Kidney epithelial cell (primary cell): ENCODE measurements around the gene RAB40C. TPM values are rescaled to one million over a fixed set of nuclear protein-coding genes. Genes with fewer than 3 reads are reported as not detected.

Experiments
- DNase-seq: peaks from one replicate; pipeline ENCODE4 v3.0.0-alpha.2; 2010; ENCODE audit warnings: low read depth
- H3K27me3 ChIP-seq: 2 replicates; pipeline ENCODE4 v1.6.0; 2011; ENCODE audit warnings: low read length; ENCODE audit not compliant: control insufficient read depth, insufficient read depth
- H3K36me3 ChIP-seq: 2 replicates; pipeline ENCODE4 v1.5.1; 2011; ENCODE audit warnings: low read length; ENCODE audit not compliant: control insufficient read depth, insufficient read depth
- H3K4me3 ChIP-seq: 2 replicates; pipeline ENCODE4 v1.5.1; 2011; ENCODE audit warnings: low read depth, mild to moderate bottlenecking, control low read depth, low read length
- total RNA-seq: library from RNA; depleted of rRNA; stranded (reverse); fragments of >200 nt; gene quantifications from 2 replicates; pipeline ENCODE4 v1.2.3, GENCODE V29; 2015
- TF ChIP-seq, protein P1 (sequence below): IDR thresholded peaks from 2 replicates; pipeline ENCODE4 v1.5.1; 2011; ENCODE audit warnings: mild to moderate bottlenecking, moderate library complexity, low read length, control low read depth, inconsistent platforms; ENCODE audit not compliant: insufficient read depth, poor library complexity, severe bottlenecking

Gene RAB40C
- total RNA-seq, 1 donor from 2014 or later, result 16.5 TPM

DNA sequence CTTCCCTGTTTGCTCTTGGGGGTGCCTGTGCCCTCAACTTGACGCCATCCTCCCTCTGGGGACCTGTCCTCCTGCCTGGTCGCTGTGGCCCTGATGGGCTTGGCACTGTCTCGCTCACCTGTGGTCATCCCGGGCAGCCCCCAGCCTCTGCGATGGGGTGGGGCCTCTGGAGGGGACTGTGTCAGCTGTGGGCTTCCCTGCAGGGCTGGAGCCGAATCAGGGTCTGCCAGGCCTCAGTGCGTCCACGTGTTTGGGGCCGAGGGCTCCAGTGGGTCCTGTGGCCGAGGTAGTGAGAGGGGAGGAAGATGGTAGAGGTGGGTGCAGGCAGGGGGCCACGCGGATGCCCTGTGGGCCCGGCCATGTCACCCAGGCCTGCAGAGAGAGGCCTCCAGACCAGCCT is 12.1 kb upstream of the RAB40C start:
- TF ChIP-seq, protein P1, sequence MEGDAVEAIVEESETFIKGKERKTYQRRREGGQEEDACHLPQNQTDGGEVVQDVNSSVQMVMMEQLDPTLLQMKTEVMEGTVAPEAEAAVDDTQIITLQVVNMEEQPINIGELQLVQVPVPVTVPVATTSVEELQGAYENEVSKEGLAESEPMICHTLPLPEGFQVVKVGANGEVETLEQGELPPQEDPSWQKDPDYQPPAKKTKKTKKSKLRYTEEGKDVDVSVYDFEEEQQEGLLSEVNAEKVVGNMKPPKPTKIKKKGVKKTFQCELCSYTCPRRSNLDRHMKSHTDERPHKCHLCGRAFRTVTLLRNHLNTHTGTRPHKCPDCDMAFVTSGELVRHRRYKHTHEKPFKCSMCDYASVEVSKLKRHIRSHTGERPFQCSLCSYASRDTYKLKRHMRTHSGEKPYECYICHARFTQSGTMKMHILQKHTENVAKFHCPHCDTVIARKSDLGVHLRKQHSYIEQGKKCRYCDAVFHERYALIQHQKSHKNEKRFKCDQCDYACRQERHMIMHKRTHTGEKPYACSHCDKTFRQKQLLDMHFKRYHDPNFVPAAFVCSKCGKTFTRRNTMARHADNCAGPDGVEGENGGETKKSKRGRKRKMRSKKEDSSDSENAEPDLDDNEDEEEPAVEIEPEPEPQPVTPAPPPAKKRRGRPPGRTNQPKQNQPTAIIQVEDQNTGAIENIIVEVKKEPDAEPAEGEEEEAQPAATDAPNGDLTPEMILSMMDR, result no peak
- H3K36me3 ChIP-seq, result no peaks in the 10 kb centered on the region
- H3K4me3 ChIP-seq, result no peak overlapping the region
- no peak for DNase-seq
- no peaks in the 10 kb centered on the region for H3K27me3 ChIP-seq

DNA sequence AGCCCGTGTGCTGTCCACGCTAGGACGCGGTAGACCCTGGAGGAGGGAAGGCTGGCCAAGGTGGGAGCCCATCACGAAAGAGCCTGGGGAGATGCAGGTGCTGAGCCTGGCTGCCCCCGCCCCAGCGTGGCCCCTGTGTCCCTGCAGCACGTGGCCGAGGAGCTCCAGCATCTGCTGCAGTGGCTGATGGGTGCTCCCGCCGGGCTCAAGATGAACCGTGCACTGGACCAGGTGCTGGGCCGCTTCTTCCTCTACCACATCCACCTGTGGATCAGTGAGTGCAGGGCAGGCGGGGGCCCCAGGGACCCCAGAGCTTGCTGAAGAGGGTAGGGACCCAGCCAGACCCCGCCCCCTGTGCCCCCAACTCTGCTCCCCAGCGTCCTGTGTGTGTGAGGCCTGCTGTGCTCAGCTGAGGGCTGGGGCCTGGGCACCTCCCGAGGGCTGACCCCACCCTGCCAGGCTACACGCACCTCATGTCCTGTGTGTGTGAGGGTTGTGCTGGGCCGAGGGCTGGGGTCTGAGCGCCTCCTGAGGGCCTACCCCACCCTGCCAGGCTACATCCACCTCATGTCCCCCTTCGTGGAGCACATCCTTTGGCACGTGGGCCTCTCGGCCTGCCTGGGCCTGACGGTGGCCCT is 11.5 kb upstream of the RAB40C start:
- DNase-seq, result no peak
- TF ChIP-seq, protein P1, result no peak
- Histone ChIP-seq H3K27me3 (no peaks in the 10 kb centered on the region), H3K4me3 (no peak overlapping the region), H3K36me3 (no peaks in the 10 kb centered on the region)

DNA sequence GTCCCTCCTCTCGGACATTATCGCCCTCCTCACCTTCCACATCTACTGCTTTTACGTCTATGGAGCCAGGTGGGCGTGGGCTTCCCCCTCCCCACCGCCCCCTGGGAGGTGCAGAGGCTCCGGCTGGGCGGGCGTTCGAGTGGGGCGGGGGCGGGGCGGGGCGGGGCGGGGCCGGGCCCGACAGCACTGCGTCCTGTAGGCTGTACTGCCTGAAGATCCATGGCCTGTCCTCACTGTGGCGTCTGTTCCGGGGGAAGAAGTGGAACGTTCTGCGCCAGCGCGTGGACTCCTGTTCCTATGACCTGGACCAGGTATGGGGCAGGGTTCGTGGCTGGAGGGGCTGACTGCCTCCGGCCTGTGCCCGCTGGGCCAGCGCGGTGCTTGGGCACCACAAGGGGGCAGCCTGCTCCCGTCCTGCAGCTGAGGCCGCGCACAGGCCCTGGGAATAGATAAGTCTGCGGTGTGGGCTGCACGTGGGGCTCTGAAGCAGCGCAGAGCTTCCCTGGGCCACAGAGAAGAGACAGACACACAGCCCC is 10.9 kb upstream of the RAB40C start:
- no peaks in the 10 kb centered on the region for H3K27me3 ChIP-seq
- DNase-seq, result no peak
- H3K36me3 ChIP-seq, result no peaks in the 10 kb centered on the region
- no peak overlapping the region for H3K4me3 ChIP-seq
- TF ChIP-seq, protein P1, result peak; percentile 92

DNA sequence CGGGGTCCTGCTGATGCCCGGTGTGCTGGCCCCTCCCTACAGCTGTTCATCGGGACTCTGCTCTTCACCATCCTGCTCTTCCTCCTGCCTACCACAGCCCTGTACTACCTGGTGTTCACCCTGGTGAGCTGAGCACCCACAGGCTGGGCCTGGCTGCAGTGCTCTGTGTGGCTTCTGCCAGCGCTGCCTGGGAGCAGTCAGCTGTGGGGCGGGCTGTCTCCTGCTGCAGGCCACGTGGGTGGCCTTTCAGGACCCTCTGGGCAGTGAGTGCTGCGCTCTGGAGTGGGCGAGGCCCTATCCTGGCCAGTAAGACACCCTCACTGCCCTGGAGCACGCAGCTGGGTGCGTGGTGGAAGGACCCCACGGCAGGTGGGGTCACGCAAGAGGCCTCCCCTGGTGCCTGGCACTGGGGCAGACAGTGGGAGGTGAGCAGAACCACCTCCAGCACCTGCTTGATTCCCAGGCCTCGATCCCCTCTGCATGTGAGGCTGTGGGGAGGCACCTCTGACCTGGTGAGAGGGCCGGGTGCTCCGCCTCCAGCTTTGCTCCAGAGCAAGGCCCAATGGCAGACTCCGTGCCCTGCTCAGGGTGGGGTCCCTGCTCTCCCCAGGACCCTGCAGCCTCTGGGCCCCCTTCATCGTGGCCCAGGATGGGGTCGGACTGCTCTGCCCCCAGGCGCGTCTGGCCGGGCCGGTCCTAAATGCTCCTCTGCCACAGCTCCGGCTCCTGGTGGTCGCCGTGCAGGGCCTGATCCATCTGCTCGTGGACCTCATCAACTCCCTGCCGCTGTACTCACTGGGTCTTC is 9.5 kb upstream of the RAB40C start:
- TF ChIP-seq, protein P1, result no peak
- Histone ChIP-seq H3K27me3 (peaks cover 2% of the 10 kb centered on the region), H3K36me3 (no peaks in the 10 kb centered on the region), H3K4me3 (no peak overlapping the region)
- no peak for DNase-seq

DNA sequence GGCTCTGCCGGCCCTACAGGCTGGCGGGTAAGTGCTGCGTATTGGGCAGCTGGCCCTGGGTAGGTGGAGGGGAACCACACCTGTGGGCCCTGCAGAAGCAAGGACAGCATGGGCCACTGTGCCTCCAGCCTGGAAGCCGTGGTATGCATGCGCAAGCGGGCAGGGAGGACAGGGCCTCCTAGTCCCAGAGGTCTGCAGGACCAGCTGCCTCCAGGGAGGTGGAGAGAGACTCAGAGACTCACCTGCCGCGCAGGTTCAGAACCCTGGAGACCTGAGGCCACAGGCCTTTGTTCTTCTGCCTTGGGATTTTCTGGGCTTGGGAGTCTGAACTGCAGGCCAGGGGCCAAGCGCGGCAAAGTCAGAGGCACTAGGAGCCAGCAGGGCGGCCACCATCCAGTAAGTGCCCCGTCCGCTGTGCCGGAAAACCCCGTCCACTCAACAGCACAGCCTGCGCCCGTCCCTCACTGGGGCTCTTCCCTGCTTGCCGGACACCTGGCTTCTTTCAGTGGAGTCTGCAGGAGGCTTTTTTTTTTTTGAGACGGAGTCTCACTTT is 8.8 kb upstream of the RAB40C start:
- DNase-seq, result no peak
- TF ChIP-seq, protein P1, result no peak

More for the DNA sequence above, 8.8 kb upstream of the RAB40C start:
- Histone ChIP-seq H3K27me3 (peaks cover 6% of the 10 kb centered on the region), H3K4me3 (no peak overlapping the region), H3K36me3 (no peaks in the 10 kb centered on the region)
